Thoracic aorta (tissue), 2 donors: ENCODE data around the gene PITPNC1. TPM values are rescaled to one million over a fixed set of nuclear protein-coding genes. Genes with fewer than 3 reads are reported as not detected.
"Not testable (repeated sequence)": the region's sequence is repeated elsewhere in the genome, so short reads cannot be mapped to it uniquely, and the experiment has no call there.

Experiments
- ATAC-seq: fragments of 150-250 bp; one replicate; pipeline ENCODE4 v1.8.0; 2017; ENCODE audit warnings: low read depth; ENCODE audit not compliant: insufficient number of reproducible peaks, low FRiP score
- DNase-seq: peaks from one replicate; pipeline ENCODE4 v3.0.0-alpha.2; 2020; ENCODE audit warnings: low spot score
- H3K27ac ChIP-seq, 2 donors: fragments of 200-600 bp; sonication (generic); 1 replicate in 1 of 2; 2 replicates in 1 of 2; pipeline ENCODE4 v1.5.1; 2016; ENCODE audit warnings: mild to moderate bottlenecking in 2 of 2, moderate library complexity in 2 of 2
- H3K27me3 ChIP-seq: fragments of 200-600 bp; sonication (generic); replicated peaks from 2 replicates; pipeline ENCODE4 v1.6.0; 2016; ENCODE audit warnings: mild to moderate bottlenecking; ENCODE audit not compliant: insufficient read depth
- H3K36me3 ChIP-seq: fragments of 200-600 bp; sonication (generic); one replicate; pipeline ENCODE4 v1.5.1; 2016
- H3K4me1 ChIP-seq, 2 donors: fragments of 200-600 bp; sonication (generic); 1 replicate in 1 of 2; 2 replicates in 1 of 2; pipeline versions ENCODE4 v1.5.1 to v1.6.0; 2016; ENCODE audit warnings: low read depth in 2 of 2, mild to moderate bottlenecking in 1 of 2; ENCODE audit not compliant: control insufficient read depth in 1 of 2
- H3K4me3 ChIP-seq: fragments of 200-600 bp; sonication (generic); 2 replicates; pipeline ENCODE4 v1.5.1; 2016; ENCODE audit warnings: mild to moderate bottlenecking
- H3K9me3 ChIP-seq: fragments of 200-600 bp; sonication (generic); 2 replicates; pipeline ENCODE4 v1.5.1; 2016
- CTCF ChIP-seq: fragments of 200-600 bp; sonication (generic); IDR thresholded peaks from one replicate; pipeline ENCODE4 v1.5.1; 2019; ENCODE audit warnings: antibody characterized with exemption
- total RNA-seq, 2 donors: library from RNA; depleted of rRNA; stranded (reverse); fragments of >200 nt; gene quantifications; one replicate each; pipeline versions ENCODE4 v1.1.0 to v1.2.3, GENCODE V29; 2016

Gene PITPNC1
- total RNA-seq, 2 donors from 2014 or later, result 8.4 to 28.8 TPM

- no peaks in the 10 kb centered on the region for H3K9me3 ChIP-seq
These were observed 114.6 kb downstream of the PITPNC1 start for GRCh38 chr17:67491681-67492024.

GRCh38 chr17:67492251-67492740 is 115.2 kb downstream of the PITPNC1 start:
- Histone ChIP-seq H3K4me1 (peaks cover 9 to 16% of the 10 kb centered on the region in 2 donors), H3K4me3 (no peak overlapping the region)
- no peak for TF ChIP-seq CTCF

More at GRCh38 chr17:67491681-67492024, 114.6 kb downstream of the PITPNC1 start:
- ATAC-seq, result no peak
- DNase-seq, result no peak
- Histone ChIP-seq H3K36me3 (no peaks in the 10 kb centered on the region), H3K4me1 (peaks cover 9 to 16% of the 10 kb centered on the region in 2 donors), H3K27me3 (no peaks in the 10 kb centered on the region), H3K4me3 (no peak overlapping the region), H3K27ac (no peak overlapping the region)
- TF ChIP-seq CTCF, result no peak

GRCh38 chr17:67492824-67493517 is 115.9 kb downstream of the PITPNC1 start:
- H3K9me3 ChIP-seq, result no peaks in the 10 kb centered on the region
- peaks cover 9 to 16% of the 10 kb centered on the region in 2 donors for H3K4me1 ChIP-seq
- H3K27ac ChIP-seq, result no peak overlapping the region
- DNase-seq, result no peak
- no peaks in the 10 kb centered on the region for H3K27me3 ChIP-seq
- H3K4me3 ChIP-seq, result no peak overlapping the region
- TF ChIP-seq CTCF, result no peak
- ATAC-seq, result no peak
- H3K36me3 ChIP-seq, result no peaks in the 10 kb centered on the region

More at GRCh38 chr17:67492251-67492740, 115.2 kb downstream of the PITPNC1 start:
- Histone ChIP-seq H3K9me3 (no peaks in the 10 kb centered on the region), H3K36me3 (no peaks in the 10 kb centered on the region), H3K27ac (no peak overlapping the region), H3K27me3 (no peaks in the 10 kb centered on the region)
- ATAC-seq, result no peak
- DNase-seq, result no peak

GRCh38 chr17:67493812-67494211 is 116.7 kb downstream of the PITPNC1 start:
- no peaks in the 10 kb centered on the region for H3K27me3 ChIP-seq
- no peaks in the 10 kb centered on the region for H3K9me3 ChIP-seq
- DNase-seq, result no peak
- TF ChIP-seq CTCF, result no peak
- no peak for ATAC-seq
- H3K36me3 ChIP-seq, result no peaks in the 10 kb centered on the region
- no peak overlapping the region for H3K27ac ChIP-seq
- peaks cover 9 to 16% of the 10 kb centered on the region in 2 donors for H3K4me1 ChIP-seq
- no peak overlapping the region for H3K4me3 ChIP-seq

- not testable (repeated sequence) for H3K27me3 ChIP-seq, H3K4me3 ChIP-seq, ATAC-seq, H3K36me3 ChIP-seq, H3K9me3 ChIP-seq, H3K27ac ChIP-seq, DNase-seq
- peaks cover 8 to 12% of the 10 kb centered on the region in 2 donors for H3K4me1 ChIP-seq
These were observed 118.5 kb downstream of the PITPNC1 start for GRCh38 chr17:67495534-67495933.

GRCh38 chr17:67496286-67496685 is 119.2 kb downstream of the PITPNC1 start:
- Histone ChIP-seq H3K36me3 (no peaks in the 10 kb centered on the region), H3K4me1 (peaks cover 4 to 5% of the 10 kb centered on the region in 2 donors), H3K9me3 (no peaks in the 10 kb centered on the region), H3K4me3 (no peak overlapping the region), H3K27ac (no peak overlapping the region), H3K27me3 (no peaks in the 10 kb centered on the region)
- TF ChIP-seq CTCF, result no peak
- DNase-seq (no peak), ATAC-seq (no peak)
